Mesenteric fat pad (tissue), 1 donor: ENCODE measurements around the gene GPR137B. TPM values are rescaled to one million over a fixed set of nuclear protein-coding genes. Genes with fewer than 3 reads are reported as not detected.

Experiments
- DNase-seq: peaks from one replicate; pipeline ENCODE4 v3.0.0-alpha.2; 2020; ENCODE audit warnings: low spot score
- long read RNA-seq: library from polyadenylated mRNA; unstranded; transcript quantifications from one replicate; pipeline ENCODE4 v2.0.0, GENCODE V29; 2020
- total RNA-seq: library from RNA; stranded (reverse); fragmentation: NEBNext Ultra II Directional; extraction: Animal tissue kit (Norgen Biotek cat#: 25700); gene quantifications from one replicate; pipeline ENCODE4 v1.2.1, GENCODE V29; 2021
- donor health status: DM: yes; HTN: yes; CAD: no.

Gene GPR137B
- total RNA-seq = 32.9 TPM
- long read RNA-seq, transcript GPR137B-202 (7 exons, 2,042 nt) = major isoform, 26 of 37 reads
- long read RNA-seq, partial matches to known transcripts = 2 of 37 reads
- long read RNA-seq, other reads (novel, unspliced or antisense) = 9 of 37 reads

GRCh38 chr1:236142253-236143103 is at the start of gene GPR137B:
TSS of gene GPR137B (plus strand) at chr1:236142539. CDS start at chr1:236142623, 84 bp downstream.
- DNase-seq = no peak

- no peak for DNase-seq
Measured at GRCh38 chr1:236092899-236093298, 49.4 kb upstream of the GPR137B start.

GRCh38 chr1:236095705-236096520 is 46.4 kb upstream of the GPR137B start:
- no peak for DNase-seq

- DNase-seq = peak; percentile 96
Measured at GRCh38 chr1:236096660-236097482, 45.5 kb upstream of the GPR137B start.

- no peak for DNase-seq
Measured at GRCh38 chr1:236098267-236098666, 44.1 kb upstream of the GPR137B start.

GRCh38 chr1:236099355-236099974 is 42.9 kb upstream of the GPR137B start:
- no peak for DNase-seq

- no peak for DNase-seq
Measured at GRCh38 chr1:236100799-236101198, 41.5 kb upstream of the GPR137B start.

- no peak for DNase-seq
Measured at GRCh38 chr1:236101233-236102200, 40.8 kb upstream of the GPR137B start.

- DNase-seq = no peak
Measured at GRCh38 chr1:236102611-236103010, 39.7 kb upstream of the GPR137B start.

- no peak for DNase-seq
Measured at GRCh38 chr1:236103059-236103458, 39.3 kb upstream of the GPR137B start.

- no peak for DNase-seq
Measured at GRCh38 chr1:236103646-236104218, 38.6 kb upstream of the GPR137B start.

GRCh38 chr1:236107121-236107907 is 35.0 kb upstream of the GPR137B start:
- DNase-seq = no peak

GRCh38 chr1:236108027-236108648 is 34.2 kb upstream of the GPR137B start:
- no peak for DNase-seq

GRCh38 chr1:236110137-236110536 is 32.2 kb upstream of the GPR137B start:
- no peak for DNase-seq

- DNase-seq = no peak
Measured at GRCh38 chr1:236111527-236112331, 30.6 kb upstream of the GPR137B start.

GRCh38 chr1:236112332-236112627 is 30.1 kb upstream of the GPR137B start:
- DNase-seq = no peak
